Measurements from ENCODE around the gene TPRN.

Gene TPRN

DNA sequence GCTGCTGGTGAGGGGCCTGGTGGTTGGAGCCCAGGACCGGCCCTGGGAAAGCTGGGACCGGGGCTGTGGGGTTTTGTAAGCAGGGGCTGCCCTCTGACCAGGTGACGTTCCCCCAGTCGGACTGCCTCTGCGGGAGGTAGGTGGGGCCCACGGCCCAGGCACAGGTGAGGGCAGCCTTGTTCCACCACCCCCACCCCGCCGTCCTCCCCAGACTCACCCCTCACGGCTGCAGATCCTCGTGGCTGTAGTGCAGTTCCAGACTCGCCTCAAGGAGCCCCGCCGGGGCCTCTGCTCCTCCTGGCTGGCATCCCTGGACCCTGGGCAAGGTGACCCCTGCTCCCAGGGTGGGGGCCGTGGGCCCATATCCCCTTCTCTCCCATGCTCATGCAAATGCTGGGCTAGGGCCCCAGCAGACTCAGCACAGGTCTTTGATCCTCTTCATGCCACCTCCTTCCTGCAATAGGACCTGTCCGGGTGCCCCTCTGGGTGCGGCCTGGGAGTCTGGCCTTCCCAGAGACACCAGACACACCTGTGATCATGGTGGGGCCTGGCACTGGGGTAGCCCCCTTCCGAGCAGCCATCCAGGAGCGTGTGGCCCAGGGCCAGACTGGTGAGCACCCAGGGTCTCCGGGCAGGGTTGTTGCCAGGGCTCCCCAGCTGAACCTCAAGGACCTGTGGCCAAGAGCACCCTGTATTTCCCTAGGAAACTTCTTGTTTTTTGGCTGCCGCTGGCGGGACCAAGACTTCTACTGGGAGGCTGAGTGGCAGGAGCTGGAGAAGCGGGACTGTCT, 14.8 kb upstream of the TPRN start:
- WGBS, result 97% methylated on average over 22 of the region's 22 CpGs
- Histone ChIP-seq H3K36me3 (ENCODE audit: control insufficient read depth in 1 of 2, insufficient read depth in 2 of 2, low read depth in 1 of 2, low read length in 2 of 2) (peaks cover 5 to 69% of the 10 kb centered on the region in 2 experiments), H3K4me1 (ENCODE audit: control insufficient read depth, insufficient read depth, low read depth, low read length) (peaks cover 38% of the 10 kb centered on the region), H3K23ac (ENCODE audit: low read length in 2 of 2) (no peak overlapping the region), H4K8ac (ENCODE audit: low read length) (no peak overlapping the region), H2BK5ac (ENCODE audit: low read depth, low read length, poor library complexity, severe bottlenecking) (no peak overlapping the region), H2AFZ (ENCODE audit: low read depth, low read length) (no peak overlapping the region), H3K14ac (ENCODE audit: low read length in 2 of 2) (no peak overlapping the region), H3K18ac (ENCODE audit: low read depth in 1 of 2, low read length in 2 of 2) (no peak overlapping the region), H3K27me3 (ENCODE audit: control insufficient read depth in 1 of 2, insufficient read depth in 1 of 2, low read length in 2 of 2) (no peaks in the 10 kb centered on the region), H3K4me3 (ENCODE audit: insufficient read depth in 1 of 2, low read depth in 1 of 2, low read length in 2 of 2) (no peak overlapping the region), H2AK5ac (ENCODE audit: low read length, severe bottlenecking) (no peak overlapping the region), H3K4me2 (ENCODE audit: low read length, poor library complexity, severe bottlenecking) (no peak overlapping the region), H2BK12ac (ENCODE audit: low read length in 2 of 2) (no peak overlapping the region), H4K91ac (ENCODE audit: low read length) (no peak overlapping the region), H3K79me1 (replicated peaks; ENCODE audit: low read length, poor library complexity, severe bottlenecking) (peaks cover 3% of the 10 kb centered on the region), H3K9ac (ENCODE audit: low read length) (no peak overlapping the region), H3K27ac (ENCODE audit: low read length, poor library complexity, severe bottlenecking) (no peak overlapping the region), H3K4ac (ENCODE audit: low read depth in 1 of 2, low read length in 2 of 2) (no peak overlapping the region), H2BK120ac (ENCODE audit: low read depth, low read length) (no peak overlapping the region), H3K9me3 (ENCODE audit: control insufficient read depth, low read length) (no peaks in the 10 kb centered on the region), H2BK15ac (ENCODE audit: low read depth, poor library complexity, severe bottlenecking) (no peak overlapping the region)
- DNase-seq, result no peak

DNA sequence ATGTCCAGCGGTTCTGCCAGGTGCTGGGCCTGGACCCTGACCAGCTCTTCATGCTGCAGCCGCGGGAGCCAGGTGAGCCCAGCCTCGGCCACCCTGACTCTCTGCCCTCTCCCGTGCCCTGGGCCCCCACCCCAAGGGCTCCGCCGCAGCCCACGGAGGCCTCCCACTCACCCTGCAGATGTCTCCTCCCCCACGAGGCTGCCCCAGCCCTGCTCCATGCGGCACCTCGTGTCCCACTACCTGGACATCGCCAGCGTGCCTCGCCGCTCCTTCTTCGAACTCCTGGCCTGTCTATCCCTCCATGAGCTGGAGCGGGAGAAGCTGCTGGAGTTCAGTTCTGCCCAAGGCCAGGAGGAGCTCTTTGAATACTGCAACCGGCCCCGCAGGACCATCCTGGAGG, 14.1 kb upstream of the TPRN start:
- no peak overlapping the region for H4K8ac ChIP-seq (ENCODE audit: low read length)
- no peak overlapping the region for H2BK12ac ChIP-seq (ENCODE audit: low read length in 2 of 2)
- no peak overlapping the region for H3K18ac ChIP-seq (ENCODE audit: low read depth in 1 of 2, low read length in 2 of 2)
- 96% methylated on average over 19 of the region's 19 CpGs for WGBS
- no peak overlapping the region for H2BK15ac ChIP-seq (ENCODE audit: low read depth, poor library complexity, severe bottlenecking)
- H3K27me3 ChIP-seq (ENCODE audit: control insufficient read depth in 1 of 2, insufficient read depth in 1 of 2, low read length in 2 of 2), result no peaks in the 10 kb centered on the region
- H3K27ac ChIP-seq (ENCODE audit: low read length, poor library complexity, severe bottlenecking), result no peak overlapping the region
- H3K9me3 ChIP-seq (ENCODE audit: control insufficient read depth, low read length), result no peaks in the 10 kb centered on the region
- no peak overlapping the region for H3K4ac ChIP-seq (ENCODE audit: low read depth in 1 of 2, low read length in 2 of 2)
- H3K14ac ChIP-seq (ENCODE audit: low read length in 2 of 2), result no peak overlapping the region
- H2BK120ac ChIP-seq (ENCODE audit: low read depth, low read length), result no peak overlapping the region
- H2AFZ ChIP-seq (ENCODE audit: low read depth, low read length), result no peak overlapping the region
- no peak overlapping the region for H4K91ac ChIP-seq (ENCODE audit: low read length)
- no peak overlapping the region for H2AK5ac ChIP-seq (ENCODE audit: low read length, severe bottlenecking)
- no peak for DNase-seq
- H3K4me2 ChIP-seq (ENCODE audit: low read length, poor library complexity, severe bottlenecking), result no peak overlapping the region
- H3K4me3 ChIP-seq (ENCODE audit: insufficient read depth in 1 of 2, low read depth in 1 of 2, low read length in 2 of 2), result no peak overlapping the region
- H3K9ac ChIP-seq (ENCODE audit: low read length), result no peak overlapping the region
- no peak overlapping the region for H3K23ac ChIP-seq (ENCODE audit: low read length in 2 of 2)
- peaks cover 5 to 70% of the 10 kb centered on the region in 2 experiments for H3K36me3 ChIP-seq (ENCODE audit: control insufficient read depth in 1 of 2, insufficient read depth in 2 of 2, low read depth in 1 of 2, low read length in 2 of 2)
- peaks cover 3% of the 10 kb centered on the region for H3K79me1 ChIP-seq (replicated peaks; ENCODE audit: low read length, poor library complexity, severe bottlenecking)
- no peak overlapping the region for H2BK5ac ChIP-seq (ENCODE audit: low read depth, low read length, poor library complexity, severe bottlenecking)
- peaks cover 33% of the 10 kb centered on the region for H3K4me1 ChIP-seq (ENCODE audit: control insufficient read depth, insufficient read depth, low read depth, low read length)

DNA sequence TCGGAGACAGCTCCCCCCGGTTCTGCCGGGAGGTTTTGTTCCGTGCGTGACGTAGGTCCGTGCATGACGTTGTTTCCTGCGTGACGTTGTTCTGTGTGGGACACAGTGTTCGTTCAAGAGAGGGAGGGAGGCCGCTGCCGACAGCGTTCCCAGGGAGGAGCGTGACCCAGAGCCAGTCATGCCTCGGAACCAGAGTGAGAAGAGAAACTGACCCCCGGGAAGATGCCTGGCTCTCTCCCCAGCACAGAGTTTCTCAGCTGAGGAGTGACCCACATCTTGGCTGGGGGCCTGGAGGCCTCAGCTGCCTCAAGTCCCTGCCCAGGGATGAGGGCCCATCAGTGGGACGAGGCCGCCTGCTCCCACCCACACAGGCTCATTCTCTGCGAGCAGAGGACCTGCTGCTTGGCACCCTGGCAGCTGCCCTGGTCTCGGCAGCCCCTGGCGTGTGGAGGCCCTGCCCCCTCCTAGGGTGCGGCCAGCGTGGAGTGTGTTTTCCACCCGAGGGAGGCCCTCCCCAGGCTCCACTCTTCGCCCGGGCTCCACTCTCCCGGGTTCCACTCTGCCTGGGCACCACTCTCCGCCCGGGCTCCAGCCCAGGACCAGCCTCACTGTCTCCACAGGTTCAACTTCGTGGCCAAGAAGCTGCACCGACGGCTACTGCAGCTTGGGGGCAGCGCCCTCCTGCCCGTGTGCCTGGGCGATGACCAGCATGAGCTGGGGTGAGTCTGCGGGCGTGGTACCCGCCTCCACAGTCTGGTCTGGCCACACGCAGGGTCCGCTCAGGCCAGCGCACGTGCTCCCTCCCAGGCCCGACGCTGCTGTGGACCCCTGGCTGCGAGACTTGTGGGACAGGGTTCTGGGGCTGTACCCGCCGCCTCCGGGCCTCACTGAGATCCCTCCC, 12.9 kb upstream of the TPRN start:
- no peak overlapping the region for H4K91ac ChIP-seq (ENCODE audit: low read length)
- no peak overlapping the region for H2BK12ac ChIP-seq (ENCODE audit: low read length in 2 of 2)
- peak overlapping the region; percentile 10 for H4K8ac ChIP-seq (ENCODE audit: low read length)
- H3K36me3 ChIP-seq (ENCODE audit: control insufficient read depth in 1 of 2, insufficient read depth in 2 of 2, low read depth in 1 of 2, low read length in 2 of 2), result peaks cover 11 to 83% of the 10 kb centered on the region in 2 experiments
- no peaks in the 10 kb centered on the region for H3K27me3 ChIP-seq (ENCODE audit: control insufficient read depth in 1 of 2, insufficient read depth in 1 of 2, low read length in 2 of 2)
- no peak overlapping the region for H3K4ac ChIP-seq (ENCODE audit: low read depth in 1 of 2, low read length in 2 of 2)
- no peak overlapping the region for H2BK120ac ChIP-seq (ENCODE audit: low read depth, low read length)
- no peak overlapping the region for H2AK5ac ChIP-seq (ENCODE audit: low read length, severe bottlenecking)
- H2AFZ ChIP-seq (ENCODE audit: low read depth, low read length), result no peak overlapping the region
- no peak overlapping the region for H3K23ac ChIP-seq (ENCODE audit: low read length in 2 of 2)
- no peak overlapping the region for H3K18ac ChIP-seq (ENCODE audit: low read depth in 1 of 2, low read length in 2 of 2)
- H3K4me1 ChIP-seq (ENCODE audit: control insufficient read depth, insufficient read depth, low read depth, low read length), result peaks cover 23% of the 10 kb centered on the region
- no peak overlapping the region for H2BK15ac ChIP-seq (ENCODE audit: low read depth, poor library complexity, severe bottlenecking)
- no peak overlapping the region for H2BK5ac ChIP-seq (ENCODE audit: low read depth, low read length, poor library complexity, severe bottlenecking)
- DNase-seq, result no peak
- H3K4me2 ChIP-seq (ENCODE audit: low read length, poor library complexity, severe bottlenecking), result no peak overlapping the region
- no peaks in the 10 kb centered on the region for H3K9me3 ChIP-seq (ENCODE audit: control insufficient read depth, low read length)
- H3K79me1 ChIP-seq (replicated peaks; ENCODE audit: low read length, poor library complexity, severe bottlenecking), result peaks cover 7% of the 10 kb centered on the region
- H3K27ac ChIP-seq (ENCODE audit: low read length, poor library complexity, severe bottlenecking), result no peak overlapping the region
- no peak overlapping the region for H3K14ac ChIP-seq (ENCODE audit: low read length in 2 of 2)
- H3K9ac ChIP-seq (ENCODE audit: low read length), result no peak overlapping the region
- no peak overlapping the region for H3K4me3 ChIP-seq (ENCODE audit: insufficient read depth in 1 of 2, low read depth in 1 of 2, low read length in 2 of 2)
- 96% methylated on average over 49 of the region's 49 CpGs for WGBS

DNA sequence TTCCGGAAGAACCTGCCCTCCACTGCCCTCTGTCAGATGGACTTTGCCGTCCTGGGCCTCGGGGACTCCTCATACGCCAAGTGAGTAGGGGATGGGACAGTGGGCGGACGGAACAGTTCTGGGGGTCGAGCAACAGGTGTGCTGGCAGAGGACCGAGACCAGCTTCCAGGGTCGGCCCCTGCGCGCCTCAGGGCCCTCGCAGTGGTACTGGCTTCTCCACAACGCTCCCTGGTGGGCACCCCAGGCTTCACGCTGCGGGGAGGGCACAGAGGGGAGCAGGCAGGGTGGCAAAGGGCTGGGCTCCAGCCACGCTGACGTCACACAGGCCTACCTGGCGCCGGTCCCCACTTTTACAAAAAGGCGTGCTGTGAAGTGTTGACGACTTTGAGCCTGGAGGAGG, 12.0 kb upstream of the TPRN start:
- Histone ChIP-seq H3K27ac (ENCODE audit: low read length, poor library complexity, severe bottlenecking) (no peak overlapping the region), H3K79me1 (replicated peaks; ENCODE audit: low read length, poor library complexity, severe bottlenecking) (peaks cover 8% of the 10 kb centered on the region), H3K4me2 (ENCODE audit: low read length, poor library complexity, severe bottlenecking) (no peak overlapping the region), H2AFZ (ENCODE audit: low read depth, low read length) (no peak overlapping the region), H3K9ac (ENCODE audit: low read length) (no peak overlapping the region), H2BK5ac (ENCODE audit: low read depth, low read length, poor library complexity, severe bottlenecking) (no peak overlapping the region), H4K8ac (ENCODE audit: low read length) (no peak overlapping the region), H2BK15ac (ENCODE audit: low read depth, poor library complexity, severe bottlenecking) (no peak overlapping the region), H3K14ac (ENCODE audit: low read length in 2 of 2) (no peak overlapping the region), H3K18ac (ENCODE audit: low read depth in 1 of 2, low read length in 2 of 2) (no peak overlapping the region), H2AK5ac (ENCODE audit: low read length, severe bottlenecking) (no peak overlapping the region), H3K23ac (ENCODE audit: low read length in 2 of 2) (no peak overlapping the region), H3K4me1 (ENCODE audit: control insufficient read depth, insufficient read depth, low read depth, low read length) (peaks cover 14% of the 10 kb centered on the region), H3K4me3 (ENCODE audit: insufficient read depth in 1 of 2, low read depth in 1 of 2, low read length in 2 of 2) (no peak overlapping the region), H4K91ac (ENCODE audit: low read length) (no peak overlapping the region), H3K4ac (ENCODE audit: low read depth in 1 of 2, low read length in 2 of 2) (no peak overlapping the region), H3K9me3 (ENCODE audit: control insufficient read depth, low read length) (no peaks in the 10 kb centered on the region), H2BK12ac (ENCODE audit: low read length in 2 of 2) (no peak overlapping the region), H3K36me3 (ENCODE audit: control insufficient read depth in 1 of 2, insufficient read depth in 2 of 2, low read depth in 1 of 2, low read length in 2 of 2) (peaks cover 13 to 85% of the 10 kb centered on the region in 2 experiments), H2BK120ac (ENCODE audit: low read depth, low read length) (no peak overlapping the region), H3K27me3 (ENCODE audit: control insufficient read depth in 1 of 2, insufficient read depth in 1 of 2, low read length in 2 of 2) (no peaks in the 10 kb centered on the region)
- 92% methylated on average over 21 of the region's 21 CpGs for WGBS
- no peak for DNase-seq
